NOMO-1 treated with dmso at 0.1 percent for 144 hours (cell line): ENCODE results near the gene CDH13.
A peak's percentile ranks its signal among the peaks of the same experiment; 100 is the strongest.

ENCODE experiments used
- DNase-seq: peaks from one replicate; lab custom pipeline; 2025; ENCODE audit not compliant: unreplicated experiment; lab: John Stamatoyannopoulos, UW

Gene CDH13

GRCh38 chr16:82991410-82991809 is 364.6 kb downstream of the CDH13 start:
- DNase-seq: no peak

- DNase-seq: no peak
Measured at GRCh38 chr16:82991966-82992675, 365.4 kb downstream of the CDH13 start.

- DNase-seq: no peak
Measured at GRCh38 chr16:82992786-82993185, 366.0 kb downstream of the CDH13 start.

GRCh38 chr16:82993415-82993814 is 366.6 kb downstream of the CDH13 start:
- DNase-seq: no peak

- no peak for DNase-seq
Measured at GRCh38 chr16:82993926-82994325, 367.2 kb downstream of the CDH13 start.

- no peak for DNase-seq
Measured at GRCh38 chr16:82995286-82995923, 368.6 kb downstream of the CDH13 start.

- DNase-seq: peak; percentile 69
Measured at GRCh38 chr16:82995924-82996441, 369.2 kb downstream of the CDH13 start.

- no peak for DNase-seq
Measured at GRCh38 chr16:82996814-82997213, 370.0 kb downstream of the CDH13 start.

GRCh38 chr16:82999711-83000110 is 372.9 kb downstream of the CDH13 start:
- DNase-seq: no peak

- no peak for DNase-seq
Measured at GRCh38 chr16:83002351-83003334, 375.9 kb downstream of the CDH13 start.

- DNase-seq: no peak
Measured at GRCh38 chr16:83004868-83005652, 378.3 kb downstream of the CDH13 start.

- no peak for DNase-seq
Measured at GRCh38 chr16:83005653-83006160, 378.9 kb downstream of the CDH13 start.

- no peak for DNase-seq
Measured at GRCh38 chr16:83010776-83011720, 384.3 kb downstream of the CDH13 start.

- DNase-seq: no peak
Measured at GRCh38 chr16:83011939-83012338, 385.2 kb downstream of the CDH13 start.

GRCh38 chr16:83013071-83013470 is 386.3 kb downstream of the CDH13 start:
- no peak for DNase-seq

- no peak for DNase-seq
Measured at GRCh38 chr16:83019963-83020362, 393.2 kb downstream of the CDH13 start.

- DNase-seq: no peak
Measured at GRCh38 chr16:83021045-83021444, 394.3 kb downstream of the CDH13 start.

- DNase-seq: no peak
Measured at GRCh38 chr16:83021746-83022145, 395.0 kb downstream of the CDH13 start.

- DNase-seq: no peak
Measured at GRCh38 chr16:83023011-83023410, 396.2 kb downstream of the CDH13 start.
